Esophagus muscularis mucosa (tissue), 3 donors: Measurements from ENCODE around the gene TKTL1.

Experiments
- POLR2A ChIP-seq: fragments of 450-650 bp; IDR thresholded peaks from one replicate; pipeline ENCODE4 v1.6.1; 2017; ENCODE audit warnings: antibody characterized with exemption, moderate library complexity, mild to moderate bottlenecking, low read depth
- POLR2AphosphoS5 ChIP-seq, 2 donors: sonication (generic); formaldehyde crosslinking; IDR thresholded peaks; one replicate each; pipeline ENCODE4 v1.6.1; 2017; ENCODE audit warnings: antibody characterized with exemption in 2 of 2
- TF ChIP-seq, protein P1 (sequence below), 3 experiments: fragments of 200-600 bp in 2 of 3; fragments of 450-650 bp in 1 of 3; sonication (generic) in 2 of 3; IDR thresholded peaks; one replicate each; pipeline ENCODE4 v1.5.1; 2017 to 2019; ENCODE audit warnings: antibody characterized with exemption in 3 of 3, mild to moderate bottlenecking in 2 of 3, moderate library complexity in 1 of 3

GRCh38 chrX:154354516-154354915 lies 58.9 kb downstream of the TKTL1 start:
- TF ChIP-seq, protein P1, sequence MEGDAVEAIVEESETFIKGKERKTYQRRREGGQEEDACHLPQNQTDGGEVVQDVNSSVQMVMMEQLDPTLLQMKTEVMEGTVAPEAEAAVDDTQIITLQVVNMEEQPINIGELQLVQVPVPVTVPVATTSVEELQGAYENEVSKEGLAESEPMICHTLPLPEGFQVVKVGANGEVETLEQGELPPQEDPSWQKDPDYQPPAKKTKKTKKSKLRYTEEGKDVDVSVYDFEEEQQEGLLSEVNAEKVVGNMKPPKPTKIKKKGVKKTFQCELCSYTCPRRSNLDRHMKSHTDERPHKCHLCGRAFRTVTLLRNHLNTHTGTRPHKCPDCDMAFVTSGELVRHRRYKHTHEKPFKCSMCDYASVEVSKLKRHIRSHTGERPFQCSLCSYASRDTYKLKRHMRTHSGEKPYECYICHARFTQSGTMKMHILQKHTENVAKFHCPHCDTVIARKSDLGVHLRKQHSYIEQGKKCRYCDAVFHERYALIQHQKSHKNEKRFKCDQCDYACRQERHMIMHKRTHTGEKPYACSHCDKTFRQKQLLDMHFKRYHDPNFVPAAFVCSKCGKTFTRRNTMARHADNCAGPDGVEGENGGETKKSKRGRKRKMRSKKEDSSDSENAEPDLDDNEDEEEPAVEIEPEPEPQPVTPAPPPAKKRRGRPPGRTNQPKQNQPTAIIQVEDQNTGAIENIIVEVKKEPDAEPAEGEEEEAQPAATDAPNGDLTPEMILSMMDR (IDR thresholded peaks at IDR 0.05) = no peak
- TF ChIP-seq POLR2A (no peak), POLR2AphosphoS5 (IDR thresholded peaks at IDR 0.05) (no peak)
